ENCODE measurements around the gene ZFYVE28.

Gene ZFYVE28

DNA sequence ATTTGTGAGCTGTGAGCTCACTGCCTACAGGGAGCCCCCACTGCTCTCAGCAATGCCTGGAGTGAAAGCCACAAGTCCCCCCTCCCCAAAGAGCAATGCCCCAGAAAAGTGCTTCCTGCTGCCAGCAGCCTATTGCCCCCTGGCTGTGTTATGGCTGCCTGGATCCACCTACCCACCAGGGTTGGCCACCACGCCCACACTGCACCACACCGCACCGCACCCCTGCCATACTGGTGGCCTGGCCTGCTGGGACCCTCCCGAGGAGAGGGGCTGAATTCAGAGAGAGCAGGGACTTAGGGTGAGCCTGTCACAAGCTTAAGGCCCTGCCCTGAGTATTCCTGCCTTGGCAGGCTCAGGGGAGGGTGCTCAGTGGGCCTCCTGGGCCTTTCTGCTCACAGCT, 4.6 kb upstream of the ZFYVE28 start:
- Histone ChIP-seq H3K4me3 (ENCODE audit: low read length) (no peak overlapping the region), H3K4me1 (ENCODE audit: control insufficient read depth, insufficient read depth, low read length) (peaks cover 7% of the 10 kb centered on the region), H3K4me2 (ENCODE audit: low read length) (no peak overlapping the region), H3K9ac (ENCODE audit: low read depth, low read length) (no peak overlapping the region), H3K27me3 (ENCODE audit: control insufficient read depth, insufficient read depth, low read length) (peaks cover 37% of the 10 kb centered on the region), H3K9me3 (replicated peaks; ENCODE audit: low read length) (no peaks in the 10 kb centered on the region), H3K36me3 (ENCODE audit: insufficient read depth, low read length) (no peaks in the 10 kb centered on the region)

DNA sequence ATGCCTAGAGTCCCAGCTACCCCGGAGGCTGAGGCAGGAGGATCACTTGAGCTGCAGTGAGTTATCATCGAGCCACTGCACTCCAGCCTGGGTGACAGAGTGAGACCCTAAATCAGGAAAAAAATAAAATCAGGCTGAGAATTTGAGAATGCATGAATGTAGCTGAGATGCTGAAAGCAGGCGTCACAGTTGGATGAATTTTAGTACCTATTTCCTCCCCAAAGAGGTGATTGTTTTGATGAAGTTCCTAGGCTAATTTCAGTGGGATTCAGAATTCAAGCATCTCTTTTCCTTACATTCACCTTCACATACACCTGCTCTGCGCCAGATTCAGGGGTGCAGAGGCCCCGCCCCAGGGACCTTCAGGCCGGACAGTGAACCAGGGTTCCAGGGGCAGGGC, 3.5 kb upstream of the ZFYVE28 start:
- H3K9ac ChIP-seq (ENCODE audit: low read depth, low read length) = no peak overlapping the region
- no peaks in the 10 kb centered on the region for H3K36me3 ChIP-seq (ENCODE audit: insufficient read depth, low read length)
- H3K27me3 ChIP-seq (ENCODE audit: control insufficient read depth, insufficient read depth, low read length) = peaks cover 46% of the 10 kb centered on the region
- H3K4me1 ChIP-seq (ENCODE audit: control insufficient read depth, insufficient read depth, low read length) = peaks cover 11% of the 10 kb centered on the region
- H3K4me2 ChIP-seq (ENCODE audit: low read length) = no peak overlapping the region
- H3K4me3 ChIP-seq (ENCODE audit: low read length) = no peak overlapping the region
- no peaks in the 10 kb centered on the region for H3K9me3 ChIP-seq (replicated peaks; ENCODE audit: low read length)

- Histone ChIP-seq H3K36me3 (ENCODE audit: insufficient read depth, low read length) (no peaks in the 10 kb centered on the region), H3K27me3 (ENCODE audit: control insufficient read depth, insufficient read depth, low read length) (peaks cover 62% of the 10 kb centered on the region), H3K9me3 (replicated peaks; ENCODE audit: low read length) (no peaks in the 10 kb centered on the region), H3K9ac (ENCODE audit: low read depth, low read length) (no peak overlapping the region), H3K4me2 (ENCODE audit: low read length) (no peak overlapping the region), H3K4me1 (ENCODE audit: control insufficient read depth, insufficient read depth, low read length) (peaks cover 11% of the 10 kb centered on the region), H3K4me3 (ENCODE audit: low read length) (no peak overlapping the region)
Measured at GRCh38 chr4:2419814-2420213, 1.4 kb upstream of the ZFYVE28 start.

- H3K9ac ChIP-seq (ENCODE audit: low read depth, low read length) = peak within 1 kb of the TSS; percentile 25
- H3K4me3 ChIP-seq (ENCODE audit: low read length) = peak within 1 kb of the TSS; percentile 75
- H3K9me3 ChIP-seq (replicated peaks; ENCODE audit: low read length) = no peaks in the 10 kb centered on the region
- peaks cover 16% of the 10 kb centered on the region for H3K4me1 ChIP-seq (ENCODE audit: control insufficient read depth, insufficient read depth, low read length)
- peaks cover 62% of the 10 kb centered on the region for H3K27me3 ChIP-seq (ENCODE audit: control insufficient read depth, insufficient read depth, low read length)
- peak within 1 kb of the TSS; percentile 100 for H3K4me2 ChIP-seq (ENCODE audit: low read length)
- H3K36me3 ChIP-seq (ENCODE audit: insufficient read depth, low read length) = no peaks in the 10 kb centered on the region
Measured at GRCh38 chr4:2418650-2419571, 466 bp upstream of the ZFYVE28 start, which contains the start of gene CFAP99. Gene CFAP99 (plus strand): TSS chr4:2418955.

GRCh38 chr4:2417226-2417764, 1.1 kb downstream of the ZFYVE28 start:
- H3K4me1 ChIP-seq (ENCODE audit: control insufficient read depth, insufficient read depth, low read length) = peaks cover 32% of the 10 kb centered on the region
- peaks cover 56% of the 10 kb centered on the region for H3K27me3 ChIP-seq (ENCODE audit: control insufficient read depth, insufficient read depth, low read length)
- H3K4me2 ChIP-seq (ENCODE audit: low read length) = peak overlapping the region; percentile 100
- no peaks in the 10 kb centered on the region for H3K36me3 ChIP-seq (ENCODE audit: insufficient read depth, low read length)
- H3K4me3 ChIP-seq (ENCODE audit: low read length) = peak overlapping the region; percentile 75
- H3K9me3 ChIP-seq (replicated peaks; ENCODE audit: low read length) = no peaks in the 10 kb centered on the region
- peak overlapping the region; percentile 25 for H3K9ac ChIP-seq (ENCODE audit: low read depth, low read length)

DNA sequence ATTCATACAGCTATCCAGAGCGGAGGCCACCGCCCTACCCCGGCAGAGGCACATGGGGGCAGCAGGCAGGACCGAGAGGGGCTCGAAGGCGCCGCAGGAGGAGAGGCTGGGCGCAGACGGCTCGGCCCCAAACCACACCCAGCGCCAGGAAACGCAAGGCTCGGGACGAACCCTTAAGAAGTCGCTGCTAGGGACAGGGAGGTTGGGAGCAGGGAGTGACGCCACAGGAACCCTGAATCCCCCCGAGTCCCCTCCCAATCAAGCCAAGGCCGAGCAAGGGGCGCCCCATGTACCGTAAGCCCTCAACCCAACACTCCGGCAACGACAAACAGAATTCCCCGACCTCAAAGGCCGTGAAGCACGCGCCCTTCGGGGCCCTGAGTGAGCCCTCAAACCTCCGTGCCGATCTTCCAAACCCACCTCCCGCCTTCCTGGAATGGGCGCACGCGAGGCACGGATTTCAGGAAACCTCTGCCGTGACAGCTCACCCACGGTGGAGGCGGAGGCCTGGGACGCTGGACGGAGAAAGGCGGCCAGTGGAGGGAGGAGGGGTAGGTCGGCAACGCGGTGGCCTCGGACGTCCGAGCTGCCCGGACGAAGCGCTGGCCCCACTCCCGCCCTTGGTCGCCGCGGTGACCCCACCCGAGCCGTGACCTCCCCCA, 1.8 kb downstream of the ZFYVE28 start:
- Histone ChIP-seq H3K27me3 (ENCODE audit: control insufficient read depth, insufficient read depth, low read length) (peaks cover 50% of the 10 kb centered on the region), H3K9ac (ENCODE audit: low read depth, low read length) (no peak overlapping the region), H3K36me3 (ENCODE audit: insufficient read depth, low read length) (no peaks in the 10 kb centered on the region), H3K4me3 (ENCODE audit: low read length) (peak overlapping the region; percentile 75), H3K4me1 (ENCODE audit: control insufficient read depth, insufficient read depth, low read length) (peaks cover 36% of the 10 kb centered on the region), H3K9me3 (replicated peaks; ENCODE audit: low read length) (no peaks in the 10 kb centered on the region), H3K4me2 (ENCODE audit: low read length) (peak overlapping the region; percentile 100)

GRCh38 chr4:2415881-2416563, 2.4 kb downstream of the ZFYVE28 start:
- Histone ChIP-seq H3K4me3 (ENCODE audit: low read length) (no peak overlapping the region), H3K36me3 (ENCODE audit: insufficient read depth, low read length) (no peaks in the 10 kb centered on the region), H3K4me2 (ENCODE audit: low read length) (no peak overlapping the region), H3K9ac (ENCODE audit: low read depth, low read length) (no peak overlapping the region), H3K9me3 (replicated peaks; ENCODE audit: low read length) (no peaks in the 10 kb centered on the region), H3K27me3 (ENCODE audit: control insufficient read depth, insufficient read depth, low read length) (peaks cover 47% of the 10 kb centered on the region), H3K4me1 (ENCODE audit: control insufficient read depth, insufficient read depth, low read length) (peaks cover 36% of the 10 kb centered on the region)

DNA sequence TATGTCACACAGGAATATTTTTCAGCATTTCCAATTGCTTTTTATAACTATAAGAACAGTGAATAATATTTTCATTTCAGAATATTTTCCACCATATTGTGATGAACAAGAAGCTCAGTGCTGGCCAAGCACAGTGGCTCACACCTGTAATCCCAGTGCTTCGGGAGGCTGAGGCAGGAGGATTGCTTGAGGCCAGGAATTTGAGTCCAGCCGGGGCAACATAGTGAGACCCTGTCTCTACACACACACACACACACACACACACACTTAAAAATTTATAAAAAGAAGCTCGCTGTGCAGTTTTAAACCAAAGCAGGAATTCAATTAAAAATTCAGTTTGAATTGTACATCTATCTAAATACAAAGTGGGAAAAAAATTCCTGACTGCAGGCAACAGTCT, 3.2 kb downstream of the ZFYVE28 start:
- no peaks in the 10 kb centered on the region for H3K9me3 ChIP-seq (replicated peaks; ENCODE audit: low read length)
- H3K4me1 ChIP-seq (ENCODE audit: control insufficient read depth, insufficient read depth, low read length) = peaks cover 36% of the 10 kb centered on the region
- H3K9ac ChIP-seq (ENCODE audit: low read depth, low read length) = no peak overlapping the region
- H3K36me3 ChIP-seq (ENCODE audit: insufficient read depth, low read length) = no peaks in the 10 kb centered on the region
- H3K4me2 ChIP-seq (ENCODE audit: low read length) = no peak overlapping the region
- H3K4me3 ChIP-seq (ENCODE audit: low read length) = no peak overlapping the region
- H3K27me3 ChIP-seq (ENCODE audit: control insufficient read depth, insufficient read depth, low read length) = peaks cover 39% of the 10 kb centered on the region

DNA sequence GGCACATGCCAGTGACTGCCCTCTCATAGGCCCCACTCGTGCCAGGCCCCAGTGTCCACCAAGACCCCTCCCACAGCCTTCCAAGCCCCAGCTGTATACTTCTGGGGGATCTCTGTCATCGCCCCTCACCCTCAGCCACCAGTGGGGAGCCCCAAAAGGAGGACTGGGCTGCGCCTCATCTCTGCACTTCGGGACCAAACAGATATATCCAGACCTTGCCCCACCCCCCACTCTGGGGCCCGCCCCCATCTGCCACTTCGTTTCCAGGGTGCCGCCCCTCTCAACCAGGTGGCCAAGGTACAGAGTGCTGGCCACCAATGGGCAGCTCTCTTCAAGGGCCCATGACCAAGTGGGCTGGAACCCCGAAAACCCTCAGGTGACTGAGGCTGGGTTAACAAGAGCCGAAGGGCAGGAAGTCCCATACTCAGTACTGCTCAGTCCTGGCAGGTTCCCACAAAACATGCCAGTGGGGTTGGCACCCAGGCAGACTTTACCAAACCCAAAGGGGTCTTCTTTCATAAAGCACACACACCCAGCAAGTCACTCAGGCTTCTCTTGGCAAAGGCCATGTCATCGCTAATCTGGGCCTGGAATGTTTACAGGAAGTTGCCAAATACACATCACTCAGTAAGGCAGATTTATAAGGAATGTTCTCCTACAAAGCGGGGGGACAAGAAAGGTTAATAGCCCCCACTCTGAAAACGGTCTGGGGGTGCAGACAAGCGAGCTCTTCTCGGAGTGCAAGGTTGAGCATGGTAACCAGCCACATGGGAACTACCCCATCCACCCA, 4.4 kb downstream of the ZFYVE28 start:
- H3K4me1 ChIP-seq (ENCODE audit: control insufficient read depth, insufficient read depth, low read length) = peaks cover 31% of the 10 kb centered on the region
- H3K36me3 ChIP-seq (ENCODE audit: insufficient read depth, low read length) = no peaks in the 10 kb centered on the region
- peak overlapping the region; percentile 73 for H3K4me2 ChIP-seq (ENCODE audit: low read length)
- peak overlapping the region; percentile 20 for H3K4me3 ChIP-seq (ENCODE audit: low read length)
- H3K9ac ChIP-seq (ENCODE audit: low read depth, low read length) = no peak overlapping the region
- no peaks in the 10 kb centered on the region for H3K9me3 ChIP-seq (replicated peaks; ENCODE audit: low read length)
- H3K27me3 ChIP-seq (ENCODE audit: control insufficient read depth, insufficient read depth, low read length) = peaks cover 27% of the 10 kb centered on the region

DNA sequence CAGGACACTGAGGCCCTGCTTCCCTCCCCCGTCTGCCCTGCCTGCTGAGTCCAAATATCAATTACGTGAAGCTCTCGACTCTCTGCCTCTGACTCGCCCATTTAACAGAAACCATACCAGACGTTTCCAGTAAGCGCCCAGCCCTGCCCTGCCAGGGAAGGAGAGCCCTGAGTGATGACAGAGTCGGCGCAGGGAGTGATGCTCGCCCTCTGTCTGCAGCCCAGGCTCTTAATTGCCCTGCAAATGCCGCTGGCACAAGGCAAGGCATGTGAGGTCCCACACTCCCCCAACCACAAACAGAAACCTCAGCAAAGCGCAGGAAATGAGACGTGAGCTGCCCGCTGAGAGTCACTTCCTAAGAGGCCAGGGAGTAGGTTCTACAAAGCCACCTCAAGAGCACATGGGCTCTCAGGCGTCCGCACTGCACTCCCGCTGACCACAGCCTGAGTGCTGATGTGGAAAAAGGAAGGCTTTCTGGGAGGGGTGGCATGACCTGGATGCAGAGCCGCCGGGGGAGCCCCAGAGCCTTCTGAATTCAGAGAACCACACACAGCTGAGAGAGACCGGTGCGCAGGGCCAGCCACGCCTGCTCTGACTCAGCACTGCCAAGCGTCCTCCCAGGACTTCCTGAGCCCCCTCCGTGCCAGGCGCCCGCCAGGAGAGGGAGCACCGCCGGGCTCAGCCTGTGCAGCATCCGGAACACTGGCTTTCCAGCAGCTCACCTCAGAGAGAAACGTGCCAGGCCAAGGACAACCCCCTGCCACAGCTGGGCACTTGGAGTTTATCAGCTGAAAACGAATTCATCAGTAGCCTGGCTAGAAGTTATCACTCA, 5.3 kb downstream of the ZFYVE28 start:
- Histone ChIP-seq H3K9me3 (replicated peaks; ENCODE audit: low read length) (no peaks in the 10 kb centered on the region), H3K4me1 (ENCODE audit: control insufficient read depth, insufficient read depth, low read length) (peaks cover 29% of the 10 kb centered on the region), H3K9ac (ENCODE audit: low read depth, low read length) (peak overlapping the region; percentile 65), H3K36me3 (ENCODE audit: insufficient read depth, low read length) (no peaks in the 10 kb centered on the region), H3K4me3 (ENCODE audit: low read length) (peak overlapping the region; percentile 57), H3K27me3 (ENCODE audit: control insufficient read depth, insufficient read depth, low read length) (peaks cover 25% of the 10 kb centered on the region), H3K4me2 (ENCODE audit: low read length) (peak overlapping the region; percentile 73)

Data from skeletal muscle satellite cell (primary cell).